ENCODE data around the gene MYO1B. TPM values are rescaled to one million over a fixed set of nuclear protein-coding genes. Genes with fewer than 3 reads are reported as not detected.

Gene MYO1B
- polyA plus RNA-seq, 4 donors = 101 to 126 (median 119) TPM

DNA sequence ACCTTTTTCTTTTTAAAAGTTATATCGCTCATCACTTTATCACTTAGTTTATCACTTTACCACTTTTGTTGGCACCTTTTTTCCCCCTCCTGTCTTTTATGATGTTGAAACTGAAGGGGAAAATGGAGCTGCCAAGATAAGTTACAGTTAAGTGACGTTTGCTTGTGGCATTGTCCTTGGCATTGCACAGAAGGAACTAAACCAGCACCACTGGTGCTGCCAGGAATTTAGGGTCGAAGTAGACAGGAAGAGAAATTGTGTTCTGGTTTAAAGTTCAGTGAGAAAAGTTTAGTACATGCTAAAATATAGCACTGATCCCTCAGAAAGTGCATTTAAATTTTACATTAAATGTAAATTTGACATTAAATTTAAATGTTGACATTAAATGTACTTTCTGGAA is 49.9 kb downstream of the MYO1B start:
- DNase-seq (ENCODE audit: low read depth in 4 of 4, low spot score in 3 of 4) = no peak

DNA sequence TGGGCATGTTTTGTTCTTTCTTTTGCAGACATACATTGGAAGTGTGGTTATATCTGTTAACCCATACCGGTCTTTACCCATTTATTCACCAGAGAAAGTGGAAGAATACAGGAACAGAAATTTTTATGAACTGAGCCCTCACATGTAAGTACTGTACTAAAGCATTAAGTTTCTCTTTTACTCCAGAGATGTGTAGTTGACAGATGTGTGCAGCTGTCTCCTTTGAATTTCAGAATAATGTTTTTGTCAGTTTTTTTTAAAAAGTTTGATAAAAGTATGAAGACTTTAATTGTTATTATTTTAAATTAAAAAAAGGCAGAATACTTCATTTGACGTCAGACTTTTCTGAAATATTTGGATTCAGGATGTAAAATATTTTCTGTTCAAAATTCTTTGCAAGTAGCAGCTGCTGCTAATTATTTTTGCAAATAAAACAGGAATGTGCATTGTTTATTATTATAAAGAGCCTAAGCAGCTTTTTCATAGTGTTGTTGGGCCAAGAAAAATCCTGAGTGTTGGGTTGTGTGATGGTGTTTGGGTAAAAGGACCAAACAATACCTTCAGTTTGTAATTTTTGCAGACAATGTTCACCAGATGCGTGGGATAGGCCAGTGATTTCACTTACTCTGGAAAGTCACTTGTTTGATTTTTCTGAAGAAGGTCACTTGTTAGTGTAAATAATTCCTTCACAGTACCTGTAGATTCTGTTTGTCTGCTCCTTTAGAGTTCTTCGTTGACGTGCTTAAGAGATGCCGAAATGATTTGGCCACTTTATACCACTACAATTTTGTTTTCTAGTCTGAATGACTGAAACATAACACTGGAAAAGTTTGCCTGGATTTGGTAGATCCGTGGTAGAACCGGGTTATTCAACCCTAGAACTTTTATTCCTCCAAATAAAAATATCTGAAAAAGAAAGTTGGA is 51.1 kb downstream of the MYO1B start:
- no peak for DNase-seq (ENCODE audit: low read depth in 4 of 4, low spot score in 3 of 4)

DNA sequence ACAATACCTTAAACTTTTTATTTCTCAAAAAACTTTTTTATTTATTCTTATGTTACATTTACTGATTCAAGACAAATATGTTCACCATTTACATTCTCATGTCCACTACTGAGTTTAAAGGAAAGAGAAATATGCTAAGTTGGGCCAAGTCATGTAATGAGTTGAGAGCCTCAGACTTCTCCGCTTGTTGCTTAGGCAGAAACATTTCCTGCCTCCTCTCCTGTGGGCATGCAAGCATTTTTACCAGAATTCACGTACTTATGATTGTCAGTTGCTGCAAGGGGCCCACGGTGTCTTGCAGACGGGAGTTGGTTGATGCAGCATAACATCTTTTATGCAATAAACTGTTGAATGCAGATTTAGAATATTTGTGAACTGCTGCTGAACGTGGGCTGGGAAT is 51.8 kb downstream of the MYO1B start:
- DNase-seq (ENCODE audit: low read depth in 4 of 4, low spot score in 3 of 4) = no peak

DNA sequence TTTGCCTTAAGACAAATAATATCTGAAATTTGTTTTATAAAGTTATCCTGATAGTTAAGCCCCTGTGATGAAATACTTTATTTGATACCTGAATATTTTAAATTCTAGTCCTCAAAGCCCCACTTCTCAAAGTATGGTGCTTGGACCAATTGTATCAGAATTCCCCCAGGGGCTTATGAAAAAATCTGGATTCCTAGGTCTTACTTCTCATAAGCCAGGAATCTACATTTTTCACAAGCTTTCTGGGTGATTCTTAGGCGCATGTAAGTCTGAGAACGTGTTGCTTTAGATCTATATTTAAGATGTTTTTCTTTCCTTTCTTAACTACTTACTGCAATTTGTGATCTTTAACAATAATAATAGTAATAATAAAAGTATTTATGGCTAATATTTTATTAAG is 53.1 kb downstream of the MYO1B start:
- no peak for DNase-seq (ENCODE audit: low read depth in 4 of 4, low spot score in 3 of 4)

DNA sequence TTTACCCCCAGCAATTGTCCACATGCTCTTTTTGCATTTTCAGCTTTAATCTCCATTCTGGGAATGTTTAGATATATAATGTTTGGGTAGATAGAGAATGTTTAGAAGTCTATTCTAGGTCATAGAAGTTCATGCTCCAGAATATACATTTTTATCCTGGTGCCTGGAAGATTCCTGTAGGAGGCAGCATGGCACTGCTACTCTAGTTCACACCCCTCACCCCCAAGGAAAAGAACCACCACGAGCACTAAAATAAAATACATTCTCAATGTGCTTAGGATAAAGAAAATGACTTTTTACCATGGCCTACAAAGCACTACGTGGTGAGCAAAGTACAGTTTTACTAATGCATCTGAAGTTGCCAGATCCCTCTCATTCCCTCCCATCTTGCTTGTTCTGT is 53.8 kb downstream of the MYO1B start:
- DNase-seq (ENCODE audit: low read depth in 4 of 4, low spot score in 3 of 4) = no peak

DNA sequence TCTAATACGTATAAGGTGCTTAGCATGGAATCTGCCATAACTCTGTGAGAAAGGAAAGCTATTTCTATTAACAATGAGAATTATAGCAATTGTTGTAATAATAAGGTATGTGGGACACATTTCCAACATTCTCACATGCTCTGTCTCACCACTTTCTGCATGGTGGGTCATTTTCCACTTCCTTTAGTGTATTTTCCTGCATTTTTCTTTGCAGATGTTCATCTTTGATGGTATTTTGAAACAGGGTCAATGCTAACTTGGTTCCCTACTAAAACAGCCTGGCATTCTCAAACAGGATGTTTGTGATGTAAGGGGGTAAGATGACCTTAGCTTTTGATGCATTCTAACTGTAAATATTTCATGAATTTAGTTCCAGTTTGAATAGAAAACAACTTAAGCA is 54.7 kb downstream of the MYO1B start:
- no peak for DNase-seq (ENCODE audit: low read depth in 4 of 4, low spot score in 3 of 4)

DNA sequence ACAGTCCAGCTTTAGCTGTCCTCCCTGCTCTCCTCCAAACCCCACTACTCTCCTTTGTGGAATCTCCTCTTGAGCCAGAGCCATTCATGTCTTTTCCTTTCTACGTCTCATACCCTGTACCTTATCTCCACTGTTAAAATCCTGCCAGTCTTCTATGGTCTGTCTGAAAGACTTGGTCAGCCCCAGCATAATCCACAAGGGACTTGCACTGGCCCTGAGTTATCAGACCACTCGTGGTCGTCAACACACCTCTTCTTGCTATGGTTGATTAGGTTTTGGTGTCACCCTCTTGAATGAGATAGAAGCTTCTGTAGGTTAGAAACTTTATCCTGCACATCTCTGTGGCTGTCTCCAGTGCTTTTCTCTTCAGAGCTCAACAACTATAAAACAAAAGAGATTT is 56.8 kb downstream of the MYO1B start:
- no peak for DNase-seq (ENCODE audit: low read depth in 4 of 4, low spot score in 3 of 4)

DNA sequence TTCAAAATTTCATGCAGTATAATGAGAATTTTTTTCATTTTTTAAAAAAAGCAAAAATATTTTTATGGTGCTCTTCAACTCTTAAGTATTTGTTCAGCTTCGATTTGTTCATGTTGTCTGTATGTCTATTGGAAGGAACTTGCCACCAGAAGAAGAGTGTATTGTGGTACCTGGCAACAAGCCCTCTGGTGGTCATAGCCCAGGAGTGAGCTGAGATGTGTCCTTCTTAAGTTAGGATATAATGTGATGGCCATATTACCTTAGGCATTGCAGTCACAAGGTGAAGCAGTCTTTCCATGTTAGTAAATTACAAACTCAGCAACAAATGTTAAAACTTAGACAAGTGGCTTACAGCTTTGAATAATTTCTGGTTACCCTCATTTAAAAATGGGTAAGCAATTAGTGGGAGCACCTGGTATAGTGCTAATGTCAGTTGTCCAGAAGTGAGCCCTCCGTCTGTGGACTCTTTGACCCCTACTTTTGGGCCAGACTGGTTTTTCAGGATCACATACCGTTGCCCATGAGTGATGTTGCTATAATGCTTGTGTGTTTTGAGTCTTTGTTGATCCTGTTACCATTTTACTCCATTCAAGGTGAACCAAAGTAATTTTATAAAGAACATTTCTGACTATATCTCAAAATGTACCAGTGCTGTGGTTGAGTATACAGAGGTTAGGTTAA is 57.4 kb downstream of the MYO1B start:
- no peak for DNase-seq (ENCODE audit: low read depth in 4 of 4, low spot score in 3 of 4)

DNA sequence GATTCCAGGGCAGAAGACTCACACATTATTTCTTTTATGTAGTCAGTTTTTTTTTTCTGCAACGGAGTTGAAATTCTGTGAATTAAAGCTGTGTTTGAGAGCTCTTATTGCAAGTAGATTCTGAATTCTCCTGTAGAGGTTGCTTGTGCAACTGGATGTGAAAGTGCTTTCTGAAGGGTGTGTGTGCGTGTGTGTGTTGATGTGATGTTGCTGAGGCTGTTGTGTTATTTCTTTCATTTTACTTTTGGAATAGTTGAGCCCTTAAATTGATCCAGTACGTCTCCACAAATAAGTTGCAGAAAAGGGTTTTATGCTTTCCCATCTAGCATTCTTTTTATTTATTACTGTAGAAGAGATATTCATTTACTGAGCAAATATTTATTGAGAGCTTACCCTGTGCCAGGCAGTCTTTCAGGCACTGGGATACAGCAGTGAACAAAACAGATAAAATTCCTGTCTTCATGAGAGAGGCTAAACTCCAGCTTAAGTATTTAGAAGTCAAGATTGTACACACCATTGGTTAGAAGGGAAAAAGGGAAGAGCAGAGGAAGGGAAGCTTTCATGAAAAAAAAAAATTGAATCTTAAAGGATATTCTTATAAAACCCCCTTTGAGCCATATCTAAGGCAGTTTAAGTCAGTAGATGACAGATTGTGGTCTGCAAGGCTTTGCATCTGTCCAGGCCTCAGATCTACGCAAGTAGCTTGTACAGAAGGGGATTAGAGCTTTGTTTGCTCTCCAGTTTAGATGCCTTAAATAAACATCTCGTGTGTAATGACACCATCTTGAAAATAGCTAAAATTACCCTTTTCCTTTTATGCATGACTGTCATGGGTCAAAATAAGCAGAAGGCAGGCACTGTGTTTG is 58.2 kb downstream of the MYO1B start:
- no peak for DNase-seq (ENCODE audit: low read depth in 4 of 4, low spot score in 3 of 4)

DNA sequence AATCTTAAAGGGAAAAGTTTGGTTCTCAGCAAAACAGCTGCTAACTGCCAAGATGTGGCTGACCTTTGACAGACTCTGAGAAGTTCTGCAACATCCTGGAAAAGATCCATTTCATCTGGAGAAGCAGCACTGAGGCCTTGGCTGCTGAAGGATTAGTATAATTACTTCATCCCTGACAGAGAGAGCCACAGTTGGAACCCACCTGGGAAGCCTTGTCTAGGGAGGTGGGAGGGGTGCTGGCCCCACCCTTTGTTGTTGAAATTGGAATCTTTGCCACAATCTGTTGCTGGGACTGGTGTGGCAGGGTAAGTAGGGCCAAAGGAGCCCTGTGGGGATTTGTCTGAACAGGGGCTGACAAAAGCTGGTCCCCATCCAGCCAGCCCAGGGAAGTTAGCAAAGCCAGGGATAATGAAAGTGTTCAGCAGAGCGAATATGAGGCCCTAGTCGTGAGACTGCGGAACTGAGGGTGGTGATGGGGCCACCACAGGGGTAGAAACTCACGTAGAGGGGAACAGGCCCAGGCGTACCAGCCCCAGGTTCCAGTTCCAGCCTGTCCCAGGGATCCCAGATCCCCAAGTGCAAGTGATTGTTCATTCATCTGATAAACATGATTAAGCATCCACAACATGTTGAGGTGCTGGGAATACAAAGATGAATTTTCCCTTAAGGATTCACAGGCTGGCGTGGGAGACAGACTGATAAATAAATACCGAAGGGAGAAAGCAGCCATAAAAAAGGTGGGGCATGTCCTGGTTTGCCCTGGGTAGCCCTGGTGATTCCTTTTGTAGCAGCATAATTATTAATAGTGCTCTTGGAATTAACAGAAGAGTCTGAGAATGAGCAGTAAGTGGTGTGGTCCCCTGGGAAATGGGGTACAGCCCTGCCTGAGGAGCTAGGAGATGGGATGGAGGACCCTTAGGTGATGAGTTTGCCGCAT is 60.0 kb downstream of the MYO1B start:
- peak in 1 of 4 donors; percentile 33 for DNase-seq (ENCODE audit: low read depth in 4 of 4, low spot score in 3 of 4)

DNA sequence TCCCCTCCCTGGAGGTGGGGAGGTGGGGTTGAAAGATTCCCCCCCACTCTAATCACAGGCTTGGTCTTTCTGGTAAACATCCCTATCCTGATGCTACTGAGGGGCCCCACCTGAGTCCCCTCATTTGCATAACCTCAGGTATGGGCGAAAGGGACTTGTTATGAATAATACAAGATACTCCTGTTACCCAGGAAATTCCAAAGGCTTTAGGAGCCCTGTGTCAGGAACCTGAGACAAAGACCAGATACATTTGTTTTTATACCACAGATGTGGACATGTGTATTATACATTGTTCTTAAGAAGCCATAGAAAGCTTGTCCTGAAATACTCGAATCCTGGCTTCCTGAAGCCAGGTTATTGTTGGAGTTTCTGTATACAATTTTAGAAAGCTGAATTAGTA is 62.8 kb downstream of the MYO1B start:
- DNase-seq (ENCODE audit: low read depth in 4 of 4, low spot score in 3 of 4) = no peak

DNA sequence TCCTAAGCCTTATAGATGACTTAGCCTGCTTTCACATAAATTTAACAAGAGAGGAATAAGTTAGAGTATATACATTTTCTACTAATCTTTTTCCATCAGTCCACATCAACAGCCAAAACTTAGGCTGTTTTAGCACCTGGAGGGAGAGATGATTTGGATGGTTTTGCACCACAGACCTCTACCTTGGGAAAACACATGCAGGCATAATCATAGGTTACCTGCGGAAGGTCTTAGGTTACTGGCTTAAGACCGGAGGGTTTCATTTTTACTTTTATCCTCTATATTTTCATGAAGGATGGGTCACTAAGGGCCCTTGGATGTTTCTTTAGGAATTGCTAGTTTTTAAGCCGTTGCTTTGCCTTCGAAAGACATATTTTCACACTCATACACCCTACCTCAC is 66.0 kb downstream of the MYO1B start:
- DNase-seq (ENCODE audit: low read depth in 4 of 4, low spot score in 3 of 4) = no peak

DNA sequence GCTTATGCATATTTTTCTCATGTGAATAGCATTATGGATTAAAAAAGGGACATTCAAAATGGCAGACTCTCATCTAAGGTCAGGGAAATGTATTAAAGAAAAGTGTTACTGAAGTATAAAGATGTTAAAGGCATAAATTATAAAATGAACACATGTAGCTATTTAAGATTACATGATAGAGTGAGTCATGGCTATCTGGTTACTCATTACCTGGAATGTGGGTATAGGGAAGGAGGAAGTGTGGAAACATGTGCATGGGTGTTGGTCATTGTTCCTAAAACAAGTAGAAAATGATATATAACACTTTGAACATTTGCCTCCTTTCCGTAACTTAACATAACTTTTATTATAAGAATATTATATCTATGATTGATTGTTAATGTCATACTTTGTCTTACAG is 66.4 kb downstream of the MYO1B start:
- peak in 1 of 4 donors; percentile 22 for DNase-seq (ENCODE audit: low read depth in 4 of 4, low spot score in 3 of 4)

DNA sequence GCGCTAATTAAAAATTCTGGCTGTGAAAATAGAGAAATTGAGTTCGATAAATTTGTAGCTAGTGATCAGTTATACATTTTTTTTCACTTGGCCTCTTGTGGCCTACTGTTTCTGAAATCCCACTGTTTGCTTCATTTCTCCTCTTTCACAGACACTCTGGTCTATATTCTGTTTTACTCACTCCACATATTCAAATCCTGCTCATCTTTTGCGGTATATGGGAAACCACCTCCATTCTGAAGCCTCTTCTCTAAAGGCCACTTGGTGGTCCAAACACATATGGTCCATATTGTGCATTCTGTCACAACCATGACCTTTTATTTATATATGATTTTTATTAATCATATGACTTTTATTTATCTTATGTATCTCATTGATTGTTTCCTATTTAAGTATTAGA is 67.0 kb downstream of the MYO1B start:
- no peak for DNase-seq (ENCODE audit: low read depth in 4 of 4, low spot score in 3 of 4)

DNA sequence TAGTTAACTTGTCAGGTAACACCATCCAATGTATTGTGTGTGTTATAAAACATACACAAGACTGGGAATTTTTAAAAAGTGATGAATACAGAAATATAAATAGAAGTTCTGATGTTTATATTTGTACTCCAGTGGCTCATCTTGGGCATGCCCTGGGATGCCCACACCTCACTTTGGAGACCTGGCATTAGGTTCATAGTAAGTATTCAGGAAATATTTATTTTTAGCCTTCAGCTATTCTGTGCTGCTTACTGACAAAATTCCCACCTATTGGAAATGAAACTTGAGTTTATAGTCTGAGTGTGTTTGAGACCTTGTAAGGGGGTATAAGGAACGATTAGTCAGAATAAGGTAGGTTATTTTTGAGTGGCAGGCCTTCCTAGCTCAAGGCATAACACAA is 67.5 kb downstream of the MYO1B start:
- DNase-seq (ENCODE audit: low read depth in 4 of 4, low spot score in 3 of 4) = no peak

DNA sequence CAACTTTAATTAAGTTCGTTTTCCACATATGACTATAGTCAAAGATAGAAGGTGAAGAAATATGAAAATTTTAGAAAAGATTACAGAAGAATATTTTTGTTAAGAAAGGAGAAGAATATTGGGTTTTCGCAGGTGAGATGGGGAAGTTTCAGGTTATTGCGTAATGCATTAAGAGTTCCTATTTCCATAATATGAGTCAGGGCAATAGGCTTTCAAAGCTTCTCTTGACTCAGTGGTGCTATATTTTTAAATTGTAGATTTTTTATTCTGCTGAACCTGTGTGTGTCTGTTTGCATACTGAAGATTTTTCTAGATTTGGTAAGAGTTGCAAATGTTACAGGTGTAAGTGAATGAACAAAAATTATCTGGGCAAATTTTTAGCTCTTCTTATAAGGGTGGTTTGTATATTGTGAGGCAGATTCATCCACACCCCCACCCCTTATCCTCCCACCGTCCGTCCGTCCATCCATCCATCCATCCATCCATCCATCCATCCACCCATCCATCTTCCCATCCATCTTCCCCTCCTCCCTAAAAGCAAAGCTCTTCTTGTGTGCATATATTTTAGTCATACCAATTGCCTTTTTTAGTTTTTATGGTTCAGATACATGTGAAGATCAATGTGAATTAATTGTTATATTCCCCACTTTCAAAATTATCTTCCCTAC is 69.6 kb downstream of the MYO1B start:
- DNase-seq (ENCODE audit: low read depth in 4 of 4, low spot score in 3 of 4) = no peak

DNA sequence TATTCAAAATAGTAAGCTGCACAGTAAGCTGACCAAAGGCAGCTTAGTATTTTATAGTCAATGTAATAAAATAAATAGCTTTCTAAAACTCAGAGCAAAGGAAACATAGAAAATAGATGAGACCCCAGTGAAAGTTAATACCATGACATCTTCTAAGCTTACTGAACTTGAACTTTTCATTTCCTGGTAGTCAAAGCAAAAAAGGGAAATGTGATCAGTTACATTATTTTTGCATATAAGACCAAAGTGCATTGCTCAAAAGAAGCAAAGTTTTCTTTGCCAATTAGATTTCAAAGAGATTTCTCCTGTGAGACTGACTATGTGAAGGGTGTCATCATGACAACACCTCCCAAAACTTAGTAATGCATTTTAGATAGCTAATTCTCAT is 70.2 kb downstream of the MYO1B start:
- DNase-seq (ENCODE audit: low read depth in 4 of 4, low spot score in 3 of 4) = no peak

DNA sequence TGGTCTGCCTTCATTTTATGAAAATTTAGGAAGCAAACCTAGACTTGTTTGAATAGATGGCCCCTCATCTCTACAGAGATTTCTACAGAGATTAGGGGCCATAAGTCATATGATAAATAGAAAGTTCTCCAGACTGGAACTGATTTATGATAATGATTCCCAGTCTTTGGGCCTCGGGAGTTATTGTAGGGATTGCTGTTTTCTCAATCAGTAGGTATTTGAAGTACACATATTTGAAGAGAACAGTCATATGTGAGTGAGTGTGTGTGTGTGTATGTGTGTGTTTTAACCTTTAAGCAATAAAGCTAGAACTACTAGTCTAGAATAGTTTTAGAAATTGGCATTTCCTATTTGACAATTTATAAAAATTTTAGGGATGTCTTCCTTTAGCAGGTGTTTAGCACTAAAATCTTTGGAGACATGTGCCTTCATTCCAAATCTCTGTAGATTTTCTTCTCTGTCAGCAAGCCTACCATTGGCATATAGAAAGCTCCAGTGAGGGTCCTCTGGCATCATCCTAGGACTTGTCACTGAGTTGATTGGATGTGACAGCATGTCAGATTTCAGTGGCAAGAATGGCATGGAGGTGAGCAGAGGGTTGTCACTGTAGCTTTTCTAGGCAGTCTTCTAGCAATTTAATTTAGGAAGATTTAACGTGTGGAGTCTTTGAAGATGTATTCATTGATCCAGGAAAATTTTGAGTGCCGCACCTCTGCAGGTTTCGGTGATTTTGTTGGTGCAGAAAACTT is 71.2 kb downstream of the MYO1B start:
- DNase-seq (ENCODE audit: low read depth in 4 of 4, low spot score in 3 of 4) = no peak
